GM12878 (cell line): Measurements from ENCODE around the gene PTGES3L. TPM values are rescaled to one million over a fixed set of nuclear protein-coding genes. Genes with fewer than 3 reads are reported as not detected.

ENCODE experiments used
- ATAC-seq: fragments of 200-7000 bp; cut with Tn5 transposase; 3 replicates; pipeline ENCODE4 v1.9.1; 2020; ENCODE audit warnings: mild to moderate bottlenecking, moderate library complexity
- BruUV-seq: library from RNA; stranded (reverse); fragments of 400-500 nt; replicated peaks from 2 replicates; lab custom pipeline; 2021; lab: Mats Ljungman, UMichigan
- CTCF ChIA-PET: fragments of 300-600 bp; sonication (Branson Sonifier 250); formaldehyde crosslinking; extraction: SDS; loops from one replicate; lab custom pipeline; 2021; ENCODE audit warnings: inconsistent platforms; lab: Yijun Ruan, JAX
- POLR2A ChIA-PET: fragments of 350-600 bp; formaldehyde crosslinking; extraction: SDS; loops from one replicate; lab custom pipeline; 2021; ENCODE audit warnings: inconsistent platforms; lab: Charles Lee
- RAD21 ChIA-PET: fragments of 300-600 bp; sonication (Branson Sonifier 250); formaldehyde crosslinking; loops from one replicate; lab custom pipeline; 2023; ENCODE audit warnings: antibody characterized with exemption; ENCODE audit not compliant: unreplicated experiment; lab: Charles Lee
- SMC1A ChIA-PET: fragments of 300-600 bp; sonication (Branson Sonifier 250); formaldehyde crosslinking; loops from one replicate; lab custom pipeline; 2023; ENCODE audit not compliant: unreplicated experiment, uncharacterized antibody; lab: Charles Lee
- DNase-seq: peaks from one replicate; pipeline ENCODE4 v3.0.0-alpha.2; 2011; ENCODE audit warnings: low read depth, low spot score
- FAIRE-seq: peaks from 3 replicates; lab custom pipeline; 2011; peaks lifted over from hg19 to GRCh38; lab: Jason Lieb, UNC
- H2AFZ ChIP-seq: 2 replicates; pipeline ENCODE4 v1.6.0; 2011; ENCODE audit warnings: low read depth, low read length, control low read depth; ENCODE audit not compliant: control insufficient read depth
- H3K27ac ChIP-seq: 2 replicates; pipeline ENCODE4 v1.5.1; 2011; ENCODE audit warnings: control low read depth; ENCODE audit not compliant: control insufficient read depth, insufficient read depth
- H3K27me3 ChIP-seq, 2 experiments: replicated peaks in 1 of 2; 2 replicates each; pipeline versions ENCODE4 v1.6.0 to v1.6.1; 2011; ENCODE audit warnings: low read length in 1 of 2; ENCODE audit not compliant: control insufficient read depth in 2 of 2, insufficient read depth in 2 of 2
- H3K36me3 ChIP-seq, 2 experiments: 2 replicates each; pipeline ENCODE4 v1.5.1; 2011; ENCODE audit warnings: low read length in 1 of 2; ENCODE audit not compliant: control insufficient read depth in 2 of 2, insufficient read depth in 2 of 2
- H3K4me1 ChIP-seq: 2 replicates; pipeline ENCODE4 v1.6.1; 2011; ENCODE audit warnings: mild to moderate bottlenecking, low read length, moderate library complexity, mixed read lengths; ENCODE audit not compliant: control insufficient read depth, insufficient read depth
- H3K4me2 ChIP-seq: 2 replicates; pipeline ENCODE4 v1.6.0; 2011; ENCODE audit warnings: control low read depth; ENCODE audit not compliant: control insufficient read depth, insufficient read depth
- H3K4me3 ChIP-seq: fragments of 200-600 bp; sonication (generic); 2 replicates; pipeline ENCODE4 v1.5.1; 2016
- H3K79me2 ChIP-seq: 2 replicates; pipeline ENCODE4 v1.6.0; 2011; ENCODE audit warnings: low read length; ENCODE audit not compliant: control insufficient read depth, insufficient read depth
- H3K9ac ChIP-seq: 2 replicates; pipeline ENCODE4 v1.8.0; 2011; ENCODE audit warnings: low read length, control low read depth, mixed read lengths; ENCODE audit not compliant: control insufficient read depth, insufficient read depth
- H3K9me3 ChIP-seq: replicated peaks from 3 replicates; pipeline ENCODE4 v1.5.1; 2011; ENCODE audit warnings: mild to moderate bottlenecking, low read length; ENCODE audit not compliant: control insufficient read depth, insufficient read depth
- H4K20me1 ChIP-seq: 2 replicates; pipeline ENCODE4 v1.6.0; 2011; ENCODE audit not compliant: control insufficient read depth, insufficient read depth
- BRCA1 ChIP-seq: IDR thresholded peaks from 2 replicates; pipeline ENCODE4 v1.6.1; 2011; ENCODE audit warnings: low read depth, low read length, improper control_type of control experiment
- CHD4 ChIP-seq: fragments of 200-600 bp; sonication (generic); IDR thresholded peaks from 2 replicates; pipeline ENCODE4 v1.6.1; 2016; ENCODE audit warnings: mild to moderate bottlenecking
- ELK1 ChIP-seq: IDR thresholded peaks from 2 replicates; pipeline ENCODE4 v1.6.1; 2012; ENCODE audit warnings: low read depth, low read length, improper control_type of control experiment
- GATAD2B ChIP-seq: fragments of 450-650 bp; conservative IDR thresholded peaks from 2 replicates; pipeline ENCODE4 v1.6.1; 2017; ENCODE audit warnings: low read depth, mild to moderate bottlenecking, moderate library complexity
- IRF4 ChIP-seq: IDR thresholded peaks from 2 replicates; pipeline ENCODE4 v1.6.1; 2011; ENCODE audit warnings: low read depth, low read length
- MEF2B ChIP-seq: fragments of 450-650 bp; IDR thresholded peaks from 2 replicates; pipeline ENCODE4 v1.6.1; 2018; ENCODE audit warnings: mild to moderate bottlenecking, moderate library complexity; ENCODE audit not compliant: partially characterized antibody, poor library complexity, severe bottlenecking
- MYB ChIP-seq: fragments of 150-350 bp; IDR thresholded peaks from 2 replicates; pipeline ENCODE4 v1.6.1; 2014; ENCODE audit warnings: mild to moderate bottlenecking, low read depth, low read length, borderline replicate concordance
- NFYB ChIP-seq: IDR thresholded peaks from 2 replicates; pipeline ENCODE4 v1.6.1; 2011; ENCODE audit warnings: low read depth, mild to moderate bottlenecking, low read length, improper control_type of control experiment, moderate library complexity; ENCODE audit not compliant: insufficient read depth
- PML ChIP-seq: IDR thresholded peaks from 2 replicates; pipeline ENCODE4 v1.6.1; 2012; ENCODE audit warnings: low read length, inconsistent platforms
- RB1 ChIP-seq: fragments of 450-650 bp; formaldehyde crosslinking; IDR thresholded peaks from 2 replicates; pipeline ENCODE4 v1.6.1; 2017; ENCODE audit warnings: mild to moderate bottlenecking, borderline replicate concordance
- RUNX3 ChIP-seq: IDR thresholded peaks from 2 replicates; pipeline ENCODE4 v1.6.1; 2012; ENCODE audit warnings: low read length, inconsistent platforms
- SMAD1 ChIP-seq: fragments of 450-650 bp; IDR thresholded peaks from 2 replicates; pipeline ENCODE4 v1.6.1; 2018; ENCODE audit warnings: mild to moderate bottlenecking, low read depth; ENCODE audit not compliant: partially characterized antibody
- SMARCA5 ChIP-seq: fragments of 450-650 bp; IDR thresholded peaks from 2 replicates; pipeline ENCODE4 v1.6.1; 2017; ENCODE audit warnings: mild to moderate bottlenecking
- ZNF207 ChIP-seq: fragments of 450-650 bp; IDR thresholded peaks from 2 replicates; pipeline ENCODE4 v1.6.1; 2014; ENCODE audit warnings: antibody characterized with exemption, mild to moderate bottlenecking, borderline replicate concordance
- ZNF687 ChIP-seq: fragments of 450-650 bp; IDR thresholded peaks from 2 replicates; pipeline ENCODE4 v1.6.1; 2017; ENCODE audit warnings: mild to moderate bottlenecking, moderate library complexity
- WGBS: methylation state at CpG from one replicate; pipeline ENCODE4 v1.1.6; 2016; ENCODE audit warnings: low lambda C conversion rate; ENCODE audit not compliant: insufficient replicate concordance, insufficient coverage; ENCODE audit errors: missing lambda C conversion rate; 5-methylcytosine and 5-hydroxymethylcytosine counted together
- in situ Hi-C: fragments of 300-500 bp; cut with MboI; formaldehyde crosslinking; loops from 9 replicates; pipeline ENCODE4 v1.14.3; 2018; ENCODE audit warnings: mixed read lengths
- intact Hi-C: fragments of 100-400 bp; cut with micrococcal nuclease; formaldehyde crosslinking; loops from one replicate; pipeline ENCODE4 v1.14.2; 2022; ENCODE audit not compliant: unreplicated experiment
- polyA plus RNA-seq, 11 experiments: library from polyadenylated mRNA; depleted of rRNA in 4 of 11; unstranded in 6 of 11; stranded (reverse) in 5 of 11; fragments of >200 nt; fragmentation: Nextera tagmentation in 4 of 11; fragmentation: Illumina TruSeq in 1 of 11; extraction: Ambion mirVana in 4 of 11; extraction: Trizol in 1 of 11; gene quantifications; 1 replicate in 1 of 11; 2 replicates in 10 of 11; pipeline versions ENCODE4 v1.2.1 to v1.2.3, GENCODE V29; 2011 to 2016; ENCODE audit warnings: inconsistent platforms in 2 of 11, missing spikeins in 2 of 11, low read depth in 1 of 11
- total RNA-seq, 4 experiments: library from RNA; depleted of rRNA in 3 of 4; stranded (reverse); fragments of >200 nt in 3 of 4; fragmentation: Illumina TruSeq in 1 of 4; extraction: Trizol in 1 of 4; gene quantifications; 2 replicates each; pipeline versions ENCODE4 v1.2.1 to v1.2.3, GENCODE V29; 2013 to 2021
- TF ChIP-seq, protein P1 (sequence below): IDR thresholded peaks from 2 replicates; pipeline ENCODE4 v1.6.1; 2012; ENCODE audit warnings: low read length, inconsistent platforms

Gene PTGES3L
- total and polyA plus RNA-seq, 10 of the 15 experiments (the other 5 are each of a cell fraction or from before 2014, with no cell fraction given) = 0.11 to 2.3 (median 0.98) TPM

DNA sequence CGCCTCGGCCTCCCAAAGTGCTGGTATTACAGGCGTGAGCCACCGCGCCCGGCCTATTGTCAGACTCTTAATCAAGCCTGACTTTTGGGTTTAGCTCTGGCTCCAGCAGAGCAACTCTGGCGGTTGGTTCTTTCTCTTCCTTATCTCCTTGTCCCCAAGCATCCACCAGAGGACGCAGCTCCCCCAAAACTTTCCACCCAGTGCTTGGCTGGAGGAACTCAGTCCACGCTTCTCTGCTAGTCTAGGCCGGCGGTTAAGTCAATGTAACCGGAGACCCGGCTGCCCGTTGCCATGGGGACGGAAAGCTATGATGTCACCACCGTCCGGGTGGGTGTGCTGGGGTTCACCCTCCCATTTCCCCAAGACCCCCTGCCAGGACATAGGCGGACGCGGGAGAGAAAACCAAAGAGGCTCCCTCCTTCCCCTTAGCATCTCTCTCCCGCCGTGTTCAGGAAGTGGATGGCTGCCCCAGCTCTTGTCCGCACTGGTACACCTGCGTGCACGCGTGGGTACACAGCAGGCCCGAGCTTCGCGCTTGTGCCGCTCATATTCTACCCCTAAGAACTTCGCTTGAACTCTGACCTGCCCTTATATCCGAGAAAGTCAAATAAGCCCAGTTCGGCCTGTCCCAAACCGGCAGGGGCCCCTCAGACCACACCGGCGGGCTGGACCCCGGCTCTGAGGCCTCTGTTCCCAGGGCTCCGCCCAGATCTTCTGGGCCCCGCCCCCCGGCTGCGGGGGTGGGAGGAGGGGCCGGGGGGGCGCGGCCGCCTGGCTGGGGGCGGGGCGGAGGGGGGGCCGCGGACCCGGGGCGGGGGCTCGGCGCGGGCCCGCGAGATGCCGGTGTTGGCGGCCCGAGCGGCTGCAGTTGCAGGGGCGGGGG lies 44.8 kb upstream of the PTGES3L start, which contains the start of gene RND2:
Gene RND2, plus strand, starts transcription at position 825 of the 883 bp plus-strand sequence. CDS start 117 bp downstream, outside the sequence.
- peak; percentile 77 for ATAC-seq
- H3K4me1 ChIP-seq = peaks cover 7% of the 10 kb centered on the region; the same call in 1 of the 2 replicates
- H3K79me2 ChIP-seq = no peaks in the 10 kb centered on the region
- H3K27ac ChIP-seq = no peak within 1 kb of the TSS
- H4K20me1 ChIP-seq = no peaks in the 10 kb centered on the region
- ChIA-PET POLR2A (interaction anchor here (0.6 to 1.2 kb wide), 6 partner anchors 9 to 364 kb away, joined by 3 to 5 read pairs (median 3); no protein-coding TSS in a partner anchor), RAD21 (interaction anchor here (0.7 to 1.4 kb wide), 7 partner anchors 17 to 459 kb away, joined by 3 to 9 read pairs (median 4); partner anchors contain the start of genes DHX8 and RPL27), CTCF (interaction anchor here (0.9 to 2.1 kb wide), 16 partner anchors 13 to 460 kb away, joined by 3 to 14 read pairs (median 4); partner anchors contain the start of genes BRCA1, IFI35 and RPL27), SMC1A (interaction anchor here (0.8 to 1.7 kb wide), 10 partner anchors 12 to 459 kb away, joined by 3 to 8 read pairs (median 4); partner anchors contain the start of genes BRCA1, DHX8 and RPL27)
- H3K4me3 ChIP-seq = peak within 1 kb of the TSS; percentile 81; the same call in 1 of the 2 replicates
- in situ Hi-C loops (loop anchor here (10.0 kb wide), 1 partner anchor 190 kb away; the partner anchor contains the start of gene TMEM106A), intact Hi-C loops (loop anchor here (5.0 kb wide), 1 partner anchor 308 kb away; no protein-coding TSS in a partner anchor)
- FAIRE-seq = peak; percentile 95
- H3K4me2 ChIP-seq = peak within 1 kb of the TSS; percentile 99
- H3K27me3 ChIP-seq = no peaks in the 10 kb centered on the region
- peak; percentile 40 for DNase-seq
- no peaks in the 10 kb centered on the region for H3K36me3 ChIP-seq
- H3K9ac ChIP-seq = peak within 1 kb of the TSS; percentile 48
- peak within 1 kb of the TSS; percentile 86 for H2AFZ ChIP-seq
- WGBS = 2% methylated on average over 42 of the region's 61 CpGs
- H3K9me3 ChIP-seq = no peaks in the 10 kb centered on the region
- no TSS peak for BruUV-seq
- TF ChIP-seq PML (no peak), NFYB (no peak), ZNF687 (no peak), BRCA1 (no peak), RUNX3 (peak; percentile 49; the same call in 1 of the 2 replicates), CHD4 (no peak), IRF4 (no peak), ZNF207 (peak; percentile 73; the same call in 1 of the 2 replicates), SMAD1 (no peak), RB1 (0 out of 2 replicates have a peak, but pooled peaks have one; percentile 58), MEF2B (peak; percentile 33), MYB (0 out of 2 replicates have a peak, but pooled peaks have one; percentile 37), SMARCA5 (peak; percentile 65), ELK1 (no peak), GATAD2B (peak; percentile 55; the same call in 1 of the 2 replicates)
- TF ChIP-seq, protein P1, sequence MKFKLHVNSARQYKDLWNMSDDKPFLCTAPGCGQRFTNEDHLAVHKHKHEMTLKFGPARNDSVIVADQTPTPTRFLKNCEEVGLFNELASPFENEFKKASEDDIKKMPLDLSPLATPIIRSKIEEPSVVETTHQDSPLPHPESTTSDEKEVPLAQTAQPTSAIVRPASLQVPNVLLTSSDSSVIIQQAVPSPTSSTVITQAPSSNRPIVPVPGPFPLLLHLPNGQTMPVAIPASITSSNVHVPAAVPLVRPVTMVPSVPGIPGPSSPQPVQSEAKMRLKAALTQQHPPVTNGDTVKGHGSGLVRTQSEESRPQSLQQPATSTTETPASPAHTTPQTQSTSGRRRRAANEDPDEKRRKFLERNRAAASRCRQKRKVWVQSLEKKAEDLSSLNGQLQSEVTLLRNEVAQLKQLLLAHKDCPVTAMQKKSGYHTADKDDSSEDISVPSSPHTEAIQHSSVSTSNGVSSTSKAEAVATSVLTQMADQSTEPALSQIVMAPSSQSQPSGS = peak; percentile 78
